ENCODE results near the gene FCRL6.

DNA sequence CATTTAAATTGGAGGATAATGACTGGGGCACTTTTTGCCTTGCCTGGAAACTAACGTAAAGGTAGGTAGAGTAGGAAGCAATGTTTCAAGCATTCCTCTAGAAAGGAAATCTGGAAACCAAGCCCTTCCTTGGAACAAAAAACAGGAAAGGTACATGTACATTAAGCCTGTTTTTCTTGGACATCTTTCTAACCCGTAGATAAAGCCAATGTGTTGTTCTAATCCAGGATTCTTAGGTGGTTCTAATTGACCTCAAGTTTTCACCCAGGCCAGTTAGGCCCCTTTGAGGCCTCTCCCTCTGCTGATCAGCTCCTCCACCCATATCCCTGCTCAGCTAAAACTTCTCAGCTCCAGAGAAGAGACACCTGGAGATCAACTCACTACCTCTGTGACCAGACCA is 27.7 kb upstream of the FCRL6 start:
- TF ChIP-seq EZH2 (IDR thresholded peaks at IDR 0.05; ENCODE audit: low read length) = no peak
- TF ChIP-seq, protein P1, sequence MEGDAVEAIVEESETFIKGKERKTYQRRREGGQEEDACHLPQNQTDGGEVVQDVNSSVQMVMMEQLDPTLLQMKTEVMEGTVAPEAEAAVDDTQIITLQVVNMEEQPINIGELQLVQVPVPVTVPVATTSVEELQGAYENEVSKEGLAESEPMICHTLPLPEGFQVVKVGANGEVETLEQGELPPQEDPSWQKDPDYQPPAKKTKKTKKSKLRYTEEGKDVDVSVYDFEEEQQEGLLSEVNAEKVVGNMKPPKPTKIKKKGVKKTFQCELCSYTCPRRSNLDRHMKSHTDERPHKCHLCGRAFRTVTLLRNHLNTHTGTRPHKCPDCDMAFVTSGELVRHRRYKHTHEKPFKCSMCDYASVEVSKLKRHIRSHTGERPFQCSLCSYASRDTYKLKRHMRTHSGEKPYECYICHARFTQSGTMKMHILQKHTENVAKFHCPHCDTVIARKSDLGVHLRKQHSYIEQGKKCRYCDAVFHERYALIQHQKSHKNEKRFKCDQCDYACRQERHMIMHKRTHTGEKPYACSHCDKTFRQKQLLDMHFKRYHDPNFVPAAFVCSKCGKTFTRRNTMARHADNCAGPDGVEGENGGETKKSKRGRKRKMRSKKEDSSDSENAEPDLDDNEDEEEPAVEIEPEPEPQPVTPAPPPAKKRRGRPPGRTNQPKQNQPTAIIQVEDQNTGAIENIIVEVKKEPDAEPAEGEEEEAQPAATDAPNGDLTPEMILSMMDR (optimal IDR thresholded peaks at IDR 0.05 in 1 of 3, IDR thresholded peaks at IDR 0.05 in 1 of 3, conservative IDR thresholded peaks at IDR 0.05 in 1 of 3; ENCODE audit: extremely low read depth in 1 of 3, insufficient read depth in 2 of 3, low read length in 3 of 3) = no peak
